Upper lobe of left lung (tissue), 6 donors: Measurements from ENCODE around the gene EEPD1. TPM values are rescaled to one million over a fixed set of nuclear protein-coding genes. Genes with fewer than 3 reads are reported as not detected.

Experiments used
- ATAC-seq, 2 donors: fragments of 200-7000 bp; cut with Tn5 transposase; one replicate each; pipeline ENCODE4 v1.9.1; 2022; ENCODE audit warnings: mild to moderate bottlenecking in 2 of 2, moderate library complexity in 2 of 2; ENCODE audit not compliant: low FRiP score in 2 of 2
- DNase-seq, 2 donors: peaks; one replicate each; pipeline ENCODE4 v3.0.0-alpha.2; 2019 to 2020
- H3K27ac ChIP-seq, 4 donors: fragments of 200-600 bp; sonication (generic); one replicate each; pipeline ENCODE4 v1.5.1; 2016 to 2019
- H3K27me3 ChIP-seq, 4 donors: fragments of 200-600 bp; sonication (generic); one replicate each; pipeline ENCODE4 v1.5.1; 2017 to 2019
- H3K36me3 ChIP-seq, 4 donors: fragments of 200-600 bp; sonication (generic); one replicate each; pipeline ENCODE4 v1.5.1; 2016 to 2019
- H3K4me1 ChIP-seq, 4 donors: fragments of 200-600 bp; sonication (generic); one replicate each; pipeline ENCODE4 v1.5.1; 2018 to 2019
- H3K4me3 ChIP-seq, 4 donors: fragments of 200-600 bp; sonication (generic); one replicate each; pipeline ENCODE4 v1.5.1; 2017 to 2019; ENCODE audit warnings: mild to moderate bottlenecking in 2 of 4, moderate library complexity in 1 of 4
- H3K9me3 ChIP-seq, 4 donors: fragments of 200-600 bp; sonication (generic); one replicate each; pipeline ENCODE4 v1.5.1; 2018 to 2019
- CTCF ChIP-seq, 6 experiments: fragments of 450-650 bp in 4 of 6; fragments of 200-600 bp in 2 of 6; sonication (generic) in 2 of 6; IDR thresholded peaks; one replicate each; pipeline ENCODE4 v1.5.1; 2016 to 2019; ENCODE audit warnings: antibody characterized with exemption in 6 of 6
- EP300 ChIP-seq, 4 donors: sonication (generic); formaldehyde crosslinking; IDR thresholded peaks; one replicate each; pipeline ENCODE4 v1.5.1; 2017; ENCODE audit warnings: antibody characterized with exemption in 4 of 4, control low read depth in 2 of 4
- POLR2A ChIP-seq, 4 donors: fragments of 450-650 bp; IDR thresholded peaks; one replicate each; pipeline ENCODE4 v1.5.1; 2016 to 2017; ENCODE audit warnings: antibody characterized with exemption in 4 of 4, mild to moderate bottlenecking in 2 of 4
- POLR2AphosphoS5 ChIP-seq, 2 donors: sonication (generic); formaldehyde crosslinking; IDR thresholded peaks; one replicate each; pipeline ENCODE4 v1.5.1; 2017; ENCODE audit warnings: antibody characterized with exemption in 2 of 2
- WGBS, 2 donors: methylation state at CpG; one replicate each; pipeline ENCODE4 v1.1.5; 2017 to 2018; 5-methylcytosine and 5-hydroxymethylcytosine counted together
- total RNA-seq, 6 donors: library from RNA; depleted of rRNA in 4 of 6; stranded (reverse); fragments of >200 nt in 4 of 6; gene quantifications; one replicate each; pipeline versions ENCODE4 v1.1.0 to v1.2.1, GENCODE V29; 2016 to 2021
- donor health status: DM: no; HTN: no; CAD: no; lungs with moderate emphysema.
- donor health status: DM: no; HTN: yes; CAD: no; lungs with severe emphysema.

Gene EEPD1
- total RNA-seq, 6 donors from 2014 or later: 5.9 to 25.1 (median 11.2) TPM

DNA sequence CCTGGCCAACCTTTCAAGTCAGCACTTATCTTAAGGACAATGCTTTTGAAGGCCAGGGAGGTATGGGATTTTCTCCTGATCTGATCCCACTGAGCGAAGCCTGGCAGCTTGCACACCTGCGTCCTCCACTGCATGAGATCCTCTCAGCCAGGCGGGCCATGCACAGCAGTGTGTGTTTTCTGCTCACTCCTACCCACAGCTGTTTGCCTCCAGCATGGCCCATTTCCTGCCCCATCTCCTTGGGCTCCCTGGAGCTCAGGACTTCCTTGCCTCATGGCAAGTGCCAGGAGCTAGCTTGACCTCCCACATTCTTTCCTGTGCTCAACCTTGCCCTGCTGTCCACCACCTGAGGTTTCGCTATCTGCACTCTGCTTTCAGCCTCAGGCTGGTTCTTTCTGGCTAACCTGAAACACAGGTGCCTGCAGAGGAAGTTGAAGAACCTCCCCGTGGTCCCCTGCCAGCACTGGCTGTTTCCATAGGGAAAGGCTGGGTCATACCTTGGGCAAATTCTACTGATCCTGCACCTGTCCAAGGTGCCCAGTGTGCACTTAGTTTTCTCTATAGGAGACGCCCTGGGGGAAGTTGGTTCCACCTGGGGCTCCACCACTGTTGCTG lies 43.9 kb upstream of the EEPD1 start:
- H3K36me3 ChIP-seq: no peaks in the 10 kb centered on the region
- ATAC-seq: no peak
- H3K27me3 ChIP-seq: no peaks in the 10 kb centered on the region
- TF ChIP-seq CTCF (IDR thresholded peaks at IDR 0.05) (no peak), EP300 (IDR thresholded peaks at IDR 0.05) (no peak), POLR2A (IDR thresholded peaks at IDR 0.05) (no peak), POLR2AphosphoS5 (IDR thresholded peaks at IDR 0.05) (no peak)
- no peak overlapping the region for H3K27ac ChIP-seq
- WGBS, 2 donors: 69 to 83% methylated on average over 4 to 6 of the region's 6 CpGs
- peaks cover 0 to 4% (median 0%) of the 10 kb centered on the region in 4 donors for H3K9me3 ChIP-seq
- no peaks in the 10 kb centered on the region for H3K4me1 ChIP-seq
- DNase-seq: no peak
- no peak overlapping the region for H3K4me3 ChIP-seq

GRCh38 chr7:36110584-36110983 lies 42.5 kb upstream of the EEPD1 start:
- no peaks in the 10 kb centered on the region for H3K27me3 ChIP-seq
- H3K36me3 ChIP-seq: no peaks in the 10 kb centered on the region
- 83 to 93% methylated on average over 3 of the region's 3 CpGs for WGBS, 2 donors
- peaks cover 0 to under 1% (median under 1%) of the 10 kb centered on the region in 4 donors for H3K4me1 ChIP-seq
- DNase-seq: no peak
- no peak overlapping the region for H3K27ac ChIP-seq
- no peak overlapping the region for H3K4me3 ChIP-seq
- peaks cover 0 to 4% (median 0%) of the 10 kb centered on the region in 4 donors for H3K9me3 ChIP-seq
- no peak for TF ChIP-seq POLR2AphosphoS5 (IDR thresholded peaks at IDR 0.05)
- no peak for TF ChIP-seq EP300 (IDR thresholded peaks at IDR 0.05)
- TF ChIP-seq POLR2A (IDR thresholded peaks at IDR 0.05): no peak
- no peak for TF ChIP-seq CTCF (IDR thresholded peaks at IDR 0.05)
- ATAC-seq: no peak

GRCh38 chr7:36112969-36113368 lies 40.1 kb upstream of the EEPD1 start:
- no peak overlapping the region for H3K27ac ChIP-seq
- no peaks in the 10 kb centered on the region for H3K36me3 ChIP-seq
- no peak for DNase-seq
- WGBS, 2 donors: 85 to 88% methylated on average over 2 of the region's 2 CpGs
- TF ChIP-seq CTCF (IDR thresholded peaks at IDR 0.05) (no peak), EP300 (IDR thresholded peaks at IDR 0.05) (no peak), POLR2A (IDR thresholded peaks at IDR 0.05) (no peak), POLR2AphosphoS5 (IDR thresholded peaks at IDR 0.05) (no peak)
- H3K9me3 ChIP-seq: peaks cover 0 to 4% (median 0%) of the 10 kb centered on the region in 4 donors
- peaks cover 0 to 18% (median 10%) of the 10 kb centered on the region in 4 donors for H3K4me1 ChIP-seq
- no peak for ATAC-seq
- no peaks in the 10 kb centered on the region for H3K27me3 ChIP-seq
- no peak overlapping the region for H3K4me3 ChIP-seq

DNA sequence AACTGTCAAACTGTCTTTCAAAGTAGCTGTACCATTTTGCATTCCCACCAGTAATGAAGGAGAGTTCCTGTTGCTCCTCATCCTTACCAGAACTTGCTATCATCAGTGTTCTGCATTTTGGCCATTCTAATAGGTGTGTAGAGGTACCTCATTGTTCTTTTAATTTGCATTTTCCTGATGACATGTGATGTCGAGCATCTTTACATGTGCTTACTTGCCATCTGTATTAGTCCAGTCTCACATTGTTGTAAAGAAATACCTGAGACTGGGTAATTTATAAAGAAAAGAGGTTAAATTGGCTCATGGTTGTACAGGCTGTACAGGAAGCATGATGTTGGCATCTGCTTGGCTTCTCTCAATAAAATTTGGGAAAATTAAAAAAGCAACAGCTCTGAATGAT lies 38.7 kb upstream of the EEPD1 start:
- Histone ChIP-seq H3K4me3 (no peak overlapping the region), H3K27ac (no peak overlapping the region), H3K27me3 (no peaks in the 10 kb centered on the region), H3K9me3 (no peaks in the 10 kb centered on the region), H3K36me3 (no peaks in the 10 kb centered on the region), H3K4me1 (peaks cover 4 to 18% (median 10%) of the 10 kb centered on the region in 4 donors)
- TF ChIP-seq CTCF (IDR thresholded peaks at IDR 0.05) (no peak), POLR2AphosphoS5 (IDR thresholded peaks at IDR 0.05) (no peak), EP300 (IDR thresholded peaks at IDR 0.05) (no peak), POLR2A (IDR thresholded peaks at IDR 0.05) (no peak)
- no peak for ATAC-seq
- DNase-seq: no peak
- WGBS, 2 donors: 96% methylated on average over 1 of the region's 1 CpG
